GM21619 (cell line): ENCODE measurements around the gene TRPV5.

ENCODE experiments used
- ATAC-seq: cut with Tn5 transposase; IDR thresholded peaks from one replicate; pipeline ENCODE4 v1.9.1; 2021; ENCODE audit not compliant: unreplicated experiment

TRPV5 gene

DNA sequence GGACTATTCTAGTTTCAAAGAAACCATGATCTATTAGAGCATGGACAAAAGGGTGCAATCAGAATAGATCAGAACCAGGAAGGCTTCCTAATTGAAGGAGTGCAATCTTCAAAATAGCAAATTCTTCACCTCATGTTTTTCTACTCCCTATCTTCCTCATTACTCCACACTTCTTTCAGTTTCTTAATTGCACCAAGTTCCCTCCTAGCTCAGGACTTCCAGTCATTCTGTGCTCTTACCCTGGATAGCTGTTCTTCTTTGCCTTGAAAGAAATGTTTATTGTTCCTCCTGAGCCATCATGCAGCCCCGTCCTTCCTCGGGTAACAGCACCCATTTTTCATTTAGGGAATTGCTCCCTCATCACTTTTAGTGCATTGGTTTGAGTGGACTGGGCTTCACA lies 23.1 kb downstream of the TRPV5 start:
- ATAC-seq = no peak

GRCh38 chr7:142910031-142910433 lies 23.5 kb downstream of the TRPV5 start:
- no peak for ATAC-seq

DNA sequence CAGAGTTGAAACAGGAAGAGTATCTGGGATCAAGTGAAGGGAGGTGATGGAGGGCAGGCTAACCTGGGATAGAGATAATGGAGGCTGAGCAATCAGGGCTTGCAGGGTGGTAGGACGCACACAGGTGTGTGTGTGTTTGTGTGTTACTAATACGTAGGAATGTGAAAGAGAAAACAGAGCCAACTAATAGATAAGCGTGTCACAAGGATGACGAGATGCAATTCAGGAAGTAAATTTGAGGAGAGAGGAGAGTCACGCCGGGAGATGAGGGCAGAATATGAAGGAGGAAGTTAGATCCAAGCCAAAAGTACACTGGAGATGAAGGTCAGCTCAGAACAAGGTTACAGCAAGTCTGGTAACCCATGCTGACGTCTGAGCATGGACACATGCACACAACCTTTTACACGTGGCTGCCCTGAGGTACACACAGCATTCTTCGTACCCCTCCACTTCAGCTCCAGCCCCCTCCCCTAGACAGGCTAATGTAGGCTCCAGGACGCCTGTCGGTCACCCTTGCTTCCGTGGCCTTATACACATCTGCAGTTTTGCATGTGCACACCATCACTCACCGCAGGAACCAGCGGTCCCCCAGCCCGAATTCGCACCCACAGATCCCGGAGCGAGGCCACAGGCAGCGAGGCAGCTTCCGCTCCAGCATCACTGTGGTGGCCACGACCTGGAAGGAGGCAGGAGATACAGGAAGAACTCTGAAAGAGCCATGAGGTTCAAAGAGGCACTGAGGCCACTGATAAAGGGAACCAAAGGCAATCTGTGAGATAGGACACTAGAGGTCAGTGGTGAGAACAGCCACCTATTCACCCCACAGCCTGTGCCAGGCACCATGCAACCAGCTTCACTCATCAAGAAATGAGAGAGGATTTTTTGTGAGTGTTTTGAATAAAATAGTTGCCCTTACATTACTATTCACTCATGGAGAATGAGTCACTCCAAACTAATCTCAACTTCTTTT lies 24.3 kb downstream of the TRPV5 start:
- no peak for ATAC-seq

- ATAC-seq = no peak
Observed at GRCh38 chr7:142908290-142908689, 25.3 kb downstream of the TRPV5 start.

DNA sequence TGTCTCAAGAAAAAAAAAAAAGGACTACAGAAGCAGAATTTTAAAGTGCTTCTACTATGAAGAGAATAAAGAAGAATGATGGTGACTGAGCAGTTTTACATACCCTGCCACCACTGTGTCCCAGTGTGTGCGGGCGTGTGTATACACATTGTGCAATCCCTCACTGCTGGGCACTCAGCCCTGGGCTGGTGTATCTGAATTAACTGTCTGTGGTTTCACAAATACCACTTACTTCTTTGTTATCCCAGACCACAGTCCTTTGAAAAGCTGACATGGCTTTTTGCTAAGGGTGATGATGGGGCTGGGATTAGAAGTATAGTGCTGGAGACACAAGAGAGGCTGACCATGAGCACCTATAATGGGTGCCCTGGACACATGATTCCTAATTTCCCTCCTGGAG lies 26.9 kb downstream of the TRPV5 start:
- ATAC-seq = no peak

DNA sequence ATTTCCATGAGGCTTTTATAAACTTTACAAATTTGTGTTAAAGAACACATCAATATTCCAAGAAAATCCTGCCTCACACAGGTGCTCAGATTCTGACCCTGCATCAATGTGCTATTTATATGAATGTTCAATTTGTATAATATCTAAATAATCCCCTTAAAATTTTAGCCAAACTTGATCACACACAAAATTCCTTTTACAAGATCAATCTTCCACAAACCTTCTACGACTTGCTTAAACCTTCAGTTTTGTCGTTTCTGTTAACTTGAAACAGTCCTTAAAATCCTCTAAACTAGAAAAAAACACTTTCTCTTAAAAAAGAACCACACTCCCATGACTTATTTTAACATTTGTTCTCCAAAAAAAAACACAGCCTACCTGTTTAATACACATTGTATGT lies 27.8 kb downstream of the TRPV5 start:
- ATAC-seq = no peak

DNA sequence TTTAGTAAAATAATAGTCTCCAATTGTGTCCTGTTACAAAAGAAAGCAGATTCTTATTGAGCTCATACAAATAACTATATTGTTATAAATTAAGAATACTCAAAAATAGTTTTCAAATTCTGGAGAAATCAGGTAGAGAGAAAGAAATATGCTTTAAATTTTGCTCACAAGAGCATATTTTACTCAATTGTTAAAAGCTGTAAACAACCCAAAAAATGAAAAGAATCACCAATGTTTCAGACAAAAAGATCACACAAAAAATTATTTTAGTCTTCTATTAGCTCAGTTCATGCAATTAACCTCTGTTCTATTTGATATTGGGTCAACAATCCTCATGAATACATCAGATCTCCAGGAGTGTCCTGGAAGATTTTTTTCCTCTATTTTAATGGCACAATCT lies 29.4 kb downstream of the TRPV5 start:
- no peak for ATAC-seq

GRCh38 chr7:142901426-142902259 lies 31.9 kb downstream of the TRPV5 start:
- no peak for ATAC-seq

- ATAC-seq = no peak
Observed at GRCh38 chr7:142899661-142900060, 33.9 kb downstream of the TRPV5 start.

GRCh38 chr7:142898377-142899170 lies 35.0 kb downstream of the TRPV5 start:
- ATAC-seq = no peak

DNA sequence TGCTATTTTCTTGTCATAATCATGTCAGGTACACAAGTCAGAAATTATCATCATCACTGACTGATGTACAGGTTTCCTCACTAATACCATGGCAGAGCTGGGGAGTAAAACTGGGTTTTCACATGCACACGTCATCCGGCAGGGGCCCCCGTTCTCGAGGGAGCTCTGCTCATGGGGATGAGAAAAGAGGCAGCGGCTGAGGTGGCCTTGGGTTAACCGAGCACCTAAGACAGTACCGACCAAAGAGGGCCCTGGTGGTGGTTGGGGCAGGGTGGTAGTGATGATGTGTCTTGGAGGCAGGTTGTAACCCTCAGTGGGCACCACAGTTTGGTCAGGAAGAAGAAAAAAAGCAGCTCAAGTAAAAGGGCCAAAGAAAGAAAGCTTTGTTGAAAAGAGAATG lies 35.9 kb downstream of the TRPV5 start:
- no peak for ATAC-seq

DNA sequence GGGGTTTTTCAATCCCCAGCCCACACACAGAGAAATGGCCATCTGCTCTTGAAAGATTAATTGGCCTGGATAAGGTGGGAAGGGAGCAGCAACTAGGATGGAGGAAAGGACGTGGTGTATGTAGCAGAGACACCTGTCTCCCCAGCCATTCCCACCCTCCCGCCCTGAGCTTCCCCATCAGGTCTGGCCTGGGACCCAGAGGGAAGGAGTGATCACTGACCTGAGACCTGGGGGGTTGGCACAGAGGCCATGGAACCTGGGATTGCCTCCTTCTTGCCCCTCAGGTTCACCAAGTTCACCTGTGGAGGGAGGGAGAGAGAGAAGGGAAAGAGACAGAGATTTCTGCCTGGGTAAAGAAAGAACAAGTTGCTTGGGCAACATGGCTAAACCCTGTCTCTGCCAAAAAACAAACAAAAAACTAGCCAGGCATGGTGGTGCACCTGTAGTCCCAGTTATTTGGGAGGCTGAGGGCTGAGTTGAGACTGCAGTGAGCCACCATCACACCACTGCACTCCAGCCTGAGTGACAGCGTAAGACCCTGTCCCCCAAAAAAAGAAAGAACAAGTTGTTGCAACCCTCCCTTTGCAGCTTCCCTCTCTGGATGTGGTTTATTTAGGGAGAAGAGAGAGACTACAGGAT lies 36.7 kb downstream of the TRPV5 start:
- no peak for ATAC-seq

DNA sequence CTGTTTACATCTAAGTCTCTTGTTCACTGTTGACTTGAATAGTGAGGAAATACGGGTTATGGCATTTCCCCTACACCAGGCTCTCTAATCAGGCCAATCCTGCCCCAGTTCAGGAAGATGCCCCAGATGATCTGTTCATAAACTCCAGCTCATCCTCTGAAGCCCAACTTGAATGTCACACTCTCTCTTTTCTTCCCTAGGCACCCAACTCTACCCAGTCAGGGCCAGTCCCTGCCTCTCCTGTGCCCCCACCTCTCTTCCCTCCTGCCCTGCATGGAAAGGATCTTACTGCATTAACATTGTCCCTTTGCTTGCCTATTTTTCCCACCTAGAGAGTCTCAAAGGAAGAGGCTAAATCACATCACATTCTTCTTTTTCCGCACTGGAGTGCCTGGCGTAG lies 37.4 kb downstream of the TRPV5 start:
- ATAC-seq = no peak

DNA sequence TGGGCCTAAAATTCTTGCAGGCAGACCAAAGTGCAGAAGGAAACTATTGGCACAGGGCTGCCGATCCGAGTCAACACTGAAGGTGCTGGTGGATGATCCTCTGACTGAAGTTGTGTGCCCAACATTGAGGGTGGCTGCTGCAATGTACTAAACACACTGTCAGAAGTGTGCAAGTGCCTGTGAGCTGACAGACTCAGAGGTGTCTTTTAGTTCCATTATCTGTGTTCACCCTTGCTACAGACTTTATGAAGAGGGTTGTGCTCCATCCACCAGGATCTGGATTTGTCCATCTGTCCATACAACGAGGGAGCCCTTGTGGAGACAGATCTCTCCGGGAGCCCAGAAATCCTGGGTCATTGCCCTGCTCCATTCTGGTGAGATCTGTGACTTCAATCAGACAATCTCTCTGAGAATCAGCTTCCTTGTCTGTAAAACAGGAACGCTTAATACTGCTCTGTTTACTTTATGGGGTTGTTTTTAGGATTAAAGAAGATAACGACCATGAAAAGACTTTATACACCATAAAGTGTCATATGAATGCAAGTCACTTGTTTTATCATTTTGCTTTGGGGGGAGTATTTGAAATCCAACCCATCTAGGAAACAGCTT lies 38.5 kb downstream of the TRPV5 start:
- no peak for ATAC-seq

GRCh38 chr7:142894112-142894984 lies 39.2 kb downstream of the TRPV5 start:
- no peak for ATAC-seq

- no peak for ATAC-seq
Observed at GRCh38 chr7:142892951-142893350, 40.6 kb downstream of the TRPV5 start.

DNA sequence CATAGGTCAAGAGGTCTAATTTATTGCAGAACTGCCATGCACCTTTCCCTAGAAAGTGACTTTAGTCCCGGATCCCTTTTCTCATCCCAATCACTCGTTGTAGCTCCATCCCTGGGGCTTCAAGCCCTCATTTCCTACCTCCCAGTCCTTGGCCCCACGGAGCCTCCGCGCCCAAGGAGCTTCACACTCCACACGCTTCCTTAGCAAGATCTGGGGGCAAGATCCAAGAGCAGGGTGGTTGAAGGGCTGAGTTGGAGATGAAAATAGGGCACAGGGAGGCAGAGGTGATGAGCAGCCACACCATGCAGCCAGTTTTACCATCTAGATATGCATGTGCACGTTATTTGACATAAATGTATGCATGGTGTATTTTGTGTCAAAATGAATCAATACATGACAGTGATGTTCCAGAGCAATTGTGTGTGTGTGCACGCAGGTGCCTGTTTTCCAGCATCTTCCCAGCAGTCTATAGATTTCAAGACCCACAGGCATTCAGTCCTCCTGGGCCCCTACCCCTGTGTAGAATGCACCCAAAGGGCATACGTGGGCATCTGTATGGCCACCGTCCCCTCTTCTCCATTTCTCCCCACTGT lies 42.0 kb downstream of the TRPV5 start:
- no peak for ATAC-seq

DNA sequence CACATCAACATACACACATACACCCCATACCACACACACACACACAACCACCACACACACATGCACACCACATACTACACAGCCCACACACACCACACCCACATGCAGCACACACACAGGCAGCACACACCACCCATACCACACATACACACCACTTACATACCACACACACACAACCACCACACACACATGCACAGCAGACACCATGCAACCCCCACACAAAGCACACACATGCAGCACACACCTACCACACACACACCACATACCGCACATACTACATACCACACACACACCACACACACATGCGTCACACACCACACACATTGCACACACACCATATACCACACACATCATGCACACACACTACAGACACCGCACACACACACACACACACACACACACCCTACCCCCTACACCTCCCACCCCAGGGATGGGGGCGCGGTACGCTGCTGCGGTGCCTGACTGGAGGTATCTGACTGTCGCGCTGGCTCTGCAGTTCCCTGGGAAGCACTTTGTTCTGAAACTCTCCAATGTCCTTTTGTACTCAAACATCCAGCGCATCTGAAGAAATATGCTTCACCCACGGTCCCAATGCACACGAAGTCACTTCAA lies 42.6 kb downstream of the TRPV5 start:
- no peak for ATAC-seq

GRCh38 chr7:142889816-142890215 lies 43.7 kb downstream of the TRPV5 start:
- no peak for ATAC-seq
